Endometrium (tissue), 2 donors: ENCODE measurements around the gene HHIP.

Source experiments
- FAIRE-seq: peaks from 2 replicates; lab custom pipeline; 2012; peaks lifted over from hg19 to GRCh38; lab: Jason Lieb, UNC
- donor health status: control.
- donor health status: control.

HHIP gene

GRCh38 chr4:144655491-144655890 lies 9.5 kb downstream of the HHIP start:
- FAIRE-seq: no peak

- FAIRE-seq: no peak
These were observed 10.9 kb downstream of the HHIP start for GRCh38 chr4:144656850-144657249.

- no peak for FAIRE-seq
These were observed 12.1 kb downstream of the HHIP start for GRCh38 chr4:144658015-144658567.

- peak; percentile 54 for FAIRE-seq
These were observed 12.9 kb downstream of the HHIP start for GRCh38 chr4:144658903-144659302.

- no peak for FAIRE-seq
These were observed 13.5 kb downstream of the HHIP start for GRCh38 chr4:144659447-144659846.

GRCh38 chr4:144663834-144664475 lies 18.0 kb downstream of the HHIP start:
- FAIRE-seq: no peak

GRCh38 chr4:144666539-144667175 lies 20.7 kb downstream of the HHIP start:
- FAIRE-seq: no peak

GRCh38 chr4:144667500-144667899 lies 21.5 kb downstream of the HHIP start:
- FAIRE-seq: no peak

- no peak for FAIRE-seq
These were observed 24.8 kb downstream of the HHIP start for GRCh38 chr4:144670776-144671175.

- FAIRE-seq: no peak
These were observed 28.8 kb downstream of the HHIP start for GRCh38 chr4:144674711-144675110.

- no peak for FAIRE-seq
These were observed 35.9 kb downstream of the HHIP start for GRCh38 chr4:144681806-144682205.

GRCh38 chr4:144683516-144683915 lies 37.6 kb downstream of the HHIP start:
- no peak for FAIRE-seq

- no peak for FAIRE-seq
These were observed 40.0 kb downstream of the HHIP start for GRCh38 chr4:144685911-144686310.

- no peak for FAIRE-seq
These were observed 41.0 kb downstream of the HHIP start for GRCh38 chr4:144686921-144687320.

GRCh38 chr4:144687466-144687865 lies 41.5 kb downstream of the HHIP start:
- FAIRE-seq: no peak

- FAIRE-seq: no peak
These were observed 42.1 kb downstream of the HHIP start for GRCh38 chr4:144688035-144688569.

GRCh38 chr4:144689125-144689524 lies 43.2 kb downstream of the HHIP start:
- no peak for FAIRE-seq

GRCh38 chr4:144695721-144696120 lies 49.8 kb downstream of the HHIP start:
- FAIRE-seq: no peak

- FAIRE-seq: peak; percentile 33
These were observed 50.4 kb downstream of the HHIP start for GRCh38 chr4:144696376-144696775.

GRCh38 chr4:144699565-144699964 lies 53.6 kb downstream of the HHIP start:
- no peak for FAIRE-seq

- FAIRE-seq: peak; percentile 69
These were observed 55.8 kb downstream of the HHIP start for GRCh38 chr4:144701683-144702233.

- FAIRE-seq: no peak
These were observed 57.5 kb downstream of the HHIP start for GRCh38 chr4:144703494-144703893.
